MCF 10A (cell line): ENCODE data around the gene METTL27. TPM values are rescaled to one million over a fixed set of nuclear protein-coding genes. Genes with fewer than 3 reads are reported as not detected.

Experiments used
- BruUV-seq: library from RNA; stranded (reverse); fragments of 400-500 nt; replicated peaks from 2 replicates; lab custom pipeline; 2021; lab: Mats Ljungman, UMichigan
- CTCF ChIA-PET: fragments of 300-600 bp; sonication (Branson Sonifier 250); formaldehyde crosslinking; extraction: SDS; loops from one replicate; lab custom pipeline; 2021; ENCODE audit warnings: antibody characterized with exemption, inconsistent platforms; lab: Yijun Ruan, JAX
- POLR2A ChIA-PET: fragments of 300-600, 350-650 bp; sonication (Branson Sonifier 250); formaldehyde crosslinking; extraction: SDS; loops from one replicate; lab custom pipeline; 2020; ENCODE audit warnings: antibody characterized with exemption, inconsistent platforms; lab: Yijun Ruan, JAX
- DNase-seq: peaks from one replicate; pipeline ENCODE4 v3.0.0-alpha.2; 2018; ENCODE audit not compliant: unreplicated experiment
- H3K27ac Mint-ChIP-seq: one replicate; pipeline ENCODE4 v1.8.0; 2022; ENCODE audit warnings: mild to moderate bottlenecking, low read depth, mixed read lengths; ENCODE audit not compliant: unreplicated experiment
- H3K27me3 Mint-ChIP-seq: one replicate; pipeline ENCODE4 v1.8.0; 2022; ENCODE audit warnings: mixed read lengths; ENCODE audit not compliant: insufficient read depth, unreplicated experiment
- H3K36me3 Mint-ChIP-seq: one replicate; pipeline ENCODE4 v1.8.0; 2022; ENCODE audit warnings: mild to moderate bottlenecking, moderate library complexity, mixed read lengths; ENCODE audit not compliant: insufficient read depth, unreplicated experiment
- H3K4me1 Mint-ChIP-seq: one replicate; pipeline ENCODE4 v1.8.0; 2022; ENCODE audit warnings: mixed read lengths; ENCODE audit not compliant: insufficient read depth, unreplicated experiment
- H3K4me3 Mint-ChIP-seq: one replicate; pipeline ENCODE4 v1.8.0; 2022; ENCODE audit warnings: mild to moderate bottlenecking, moderate library complexity, mixed read lengths; ENCODE audit not compliant: unreplicated experiment
- H3K9me3 Mint-ChIP-seq: one replicate; pipeline ENCODE4 v1.8.0; 2022; ENCODE audit warnings: mixed read lengths; ENCODE audit not compliant: unreplicated experiment
- CTCF ChIP-seq: fragments of 200-600 bp; IDR thresholded peaks from one replicate; pipeline ENCODE4 v1.8.0; 2022; ENCODE audit warnings: antibody characterized with exemption, mild to moderate bottlenecking; ENCODE audit not compliant: unreplicated experiment
- intact Hi-C: fragments of 100-400 bp; cut with micrococcal nuclease; formaldehyde crosslinking; loops from 2 replicates; pipeline ENCODE4 v1.14.1; 2022
- total RNA-seq: library from RNA; stranded (reverse); gene quantifications from 2 replicates; pipeline ENCODE4 v1.2.3, GENCODE V29; 2022

The METTL27 gene
- total RNA-seq, 1 experiment from 2014 or later: 4.4 TPM

GRCh38 chr7:73882047-73882402 is 39.7 kb upstream of the METTL27 start:
- H3K27me3 Mint-ChIP-seq: no peaks in the 10 kb centered on the region
- H3K36me3 Mint-ChIP-seq: no peaks in the 10 kb centered on the region
- ChIA-PET CTCF (interaction anchor here (0.7 to 4.2 kb wide), 4 partner anchors 29 to 275 kb away, joined by 3 to 22 read pairs (median 3); partner anchors contain the start of gene ELN), POLR2A (no interaction called here)
- BruUV-seq: no TSS peak
- H3K27ac Mint-ChIP-seq: no peak overlapping the region
- H3K4me3 Mint-ChIP-seq: no peak overlapping the region
- H3K4me1 Mint-ChIP-seq: peaks cover 7% of the 10 kb centered on the region
- DNase-seq: no peak
- TF ChIP-seq CTCF: no peak
- H3K9me3 Mint-ChIP-seq: no peaks in the 10 kb centered on the region
- intact Hi-C loops: no loop called here

- intact Hi-C loops: no loop called here
- Mint-ChIP-seq H3K27me3 (no peaks in the 10 kb centered on the region), H3K27ac (no peak overlapping the region), H3K9me3 (no peaks in the 10 kb centered on the region), H3K4me3 (no peak overlapping the region), H3K36me3 (no peaks in the 10 kb centered on the region), H3K4me1 (peaks cover 7% of the 10 kb centered on the region)
- no peak for DNase-seq
- no TSS peak for BruUV-seq
- CTCF ChIA-PET: interaction anchor here (0.8 to 4.2 kb wide), 8 partner anchors 13 to 520 kb away, joined by 3 to 22 read pairs (median 3); partner anchors contain the start of gene ELN
- POLR2A ChIA-PET: interaction anchor here (0.6 kb wide), 1 partner anchor 164 kb away, joined by 3 read pairs; no protein-coding TSS in a partner anchor
- TF ChIP-seq CTCF: no peak
Observed at GRCh38 chr7:73881352-73882046, 39.2 kb upstream of the METTL27 start.

- intact Hi-C loops: no loop called here
- H3K36me3 Mint-ChIP-seq: no peaks in the 10 kb centered on the region
- ChIA-PET POLR2A (interaction anchor here (0.6 kb wide), 2 partner anchors 12 to 164 kb away, joined by 3 read pairs; no protein-coding TSS in a partner anchor), CTCF (interaction anchor here (0.6 to 4.2 kb wide), 10 partner anchors 12 to 520 kb away, joined by 3 to 22 read pairs (median 4); partner anchors contain the start of gene ELN)
- H3K27ac Mint-ChIP-seq: no peak overlapping the region
- no peak for DNase-seq
- no peak overlapping the region for H3K4me3 Mint-ChIP-seq
- H3K4me1 Mint-ChIP-seq: peaks cover 7% of the 10 kb centered on the region
- TF ChIP-seq CTCF: no peak
- H3K27me3 Mint-ChIP-seq: no peaks in the 10 kb centered on the region
- H3K9me3 Mint-ChIP-seq: no peaks in the 10 kb centered on the region
- no TSS peak for BruUV-seq
Observed at GRCh38 chr7:73880755-73881328, 38.5 kb upstream of the METTL27 start.

GRCh38 chr7:73879977-73880681 is 37.8 kb upstream of the METTL27 start:
- no peak for TF ChIP-seq CTCF
- ChIA-PET POLR2A (interaction anchor here (0.6 kb wide), 1 partner anchor 13 kb away, joined by 3 read pairs; no protein-coding TSS in a partner anchor), CTCF (interaction anchor here (0.6 to 4.2 kb wide), 11 partner anchors 10 to 521 kb away, joined by 3 to 22 read pairs (median 4); partner anchors contain the start of gene ELN)
- H3K4me1 Mint-ChIP-seq: peaks cover 7% of the 10 kb centered on the region
- H3K4me3 Mint-ChIP-seq: no peak overlapping the region
- H3K27me3 Mint-ChIP-seq: no peaks in the 10 kb centered on the region
- no peaks in the 10 kb centered on the region for H3K36me3 Mint-ChIP-seq
- intact Hi-C loops: no loop called here
- DNase-seq: no peak
- no TSS peak for BruUV-seq
- no peak overlapping the region for H3K27ac Mint-ChIP-seq
- H3K9me3 Mint-ChIP-seq: no peaks in the 10 kb centered on the region
